H9 (cell line): Measurements from ENCODE around the gene POU3F2. TPM values are rescaled to one million over a fixed set of nuclear protein-coding genes. Genes with fewer than 3 reads are reported as not detected.

Experiments used
- DNase-seq: peaks from one replicate; pipeline ENCODE4 v3.0.0-alpha.2; 2017
- H2AFZ ChIP-seq: one replicate; pipeline ENCODE4 v1.6.1; 2013; ENCODE audit warnings: mild to moderate bottlenecking, low read length, control low read depth, moderate library complexity
- H2AK5ac ChIP-seq: 2 replicates; pipeline ENCODE4 v1.6.1; 2013; ENCODE audit warnings: low read length, control low read depth, mixed read lengths; ENCODE audit not compliant: insufficient read length
- H2BK120ac ChIP-seq: one replicate; pipeline ENCODE4 v1.6.1; 2013; ENCODE audit warnings: low read depth, mild to moderate bottlenecking, low read length, control low read depth, inconsistent platforms; ENCODE audit not compliant: poor library complexity, severe bottlenecking
- H2BK12ac ChIP-seq: 2 replicates; pipeline ENCODE4 v1.6.1; 2013; ENCODE audit warnings: low read length, control low read depth, mixed read lengths, low read depth; ENCODE audit not compliant: insufficient read length
- H2BK15ac ChIP-seq: 2 replicates; pipeline ENCODE4 v1.6.1; 2013; ENCODE audit warnings: low read depth, low read length, control low read depth
- H2BK20ac ChIP-seq: one replicate; pipeline ENCODE4 v1.6.1; 2013; ENCODE audit warnings: low read depth, mild to moderate bottlenecking, low read length, control low read depth, inconsistent platforms; ENCODE audit not compliant: poor library complexity, severe bottlenecking
- H2BK5ac ChIP-seq: 2 replicates; pipeline ENCODE4 v1.6.1; 2013; ENCODE audit warnings: low read length, control low read depth, mixed read lengths; ENCODE audit not compliant: insufficient read length
- H3K14ac ChIP-seq: 2 replicates; pipeline ENCODE4 v1.6.1; 2013; ENCODE audit warnings: low read length, control low read depth; ENCODE audit not compliant: insufficient read depth
- H3K18ac ChIP-seq: 2 replicates; pipeline ENCODE4 v1.6.1; 2013; ENCODE audit warnings: low read depth, mild to moderate bottlenecking, mixed read lengths, low read length, control low read depth; ENCODE audit not compliant: insufficient read length
- H3K23ac ChIP-seq: 2 replicates; pipeline ENCODE4 v1.6.1; 2013; ENCODE audit warnings: low read length, control low read depth, mixed read lengths, low read depth; ENCODE audit not compliant: insufficient read length
- H3K23me2 ChIP-seq: 2 replicates; pipeline ENCODE4 v1.6.1; 2013; ENCODE audit warnings: low read depth, mild to moderate bottlenecking, mixed read lengths, low read length, control low read depth; ENCODE audit not compliant: insufficient read length, poor library complexity, severe bottlenecking
- H3K27ac ChIP-seq: 2 replicates; pipeline ENCODE4 v1.5.1; 2013; ENCODE audit warnings: low read length, control low read depth, mixed read lengths, low read depth; ENCODE audit not compliant: insufficient read length
- H3K27me3 ChIP-seq: 2 replicates; pipeline ENCODE4 v1.6.1; 2013; ENCODE audit warnings: low read length, control low read depth, inconsistent platforms; ENCODE audit not compliant: insufficient read depth
- H3K4ac ChIP-seq: 2 replicates; pipeline ENCODE4 v1.6.1; 2013; ENCODE audit warnings: low read depth, mild to moderate bottlenecking, control low read depth, inconsistent platforms, low read length, moderate library complexity
- H3K4me1 ChIP-seq: 2 replicates; pipeline ENCODE4 v1.6.1; 2013; ENCODE audit warnings: low read length, control low read depth, inconsistent platforms; ENCODE audit not compliant: insufficient read depth
- H3K4me2 ChIP-seq: 2 replicates; pipeline ENCODE4 v1.6.1; 2013; ENCODE audit warnings: low read length, control low read depth, mixed read lengths; ENCODE audit not compliant: insufficient read length, insufficient read depth
- H3K56ac ChIP-seq: 2 replicates; pipeline ENCODE4 v1.6.1; 2013; ENCODE audit warnings: low read depth, mild to moderate bottlenecking, mixed read lengths, low read length, control low read depth; ENCODE audit not compliant: insufficient read length
- H3K79me1 ChIP-seq: 2 replicates; pipeline ENCODE4 v1.6.1; 2013; ENCODE audit warnings: low read depth, mild to moderate bottlenecking, moderate library complexity, low read length, control low read depth, inconsistent platforms; ENCODE audit not compliant: insufficient read depth, poor library complexity, severe bottlenecking
- H3K79me2 ChIP-seq: 2 replicates; pipeline ENCODE4 v1.6.1; 2013; ENCODE audit warnings: low read length, control low read depth, inconsistent platforms; ENCODE audit not compliant: insufficient read depth
- H3K9ac ChIP-seq: 2 replicates; pipeline ENCODE4 v1.6.1; 2013; ENCODE audit warnings: low read length, control low read depth, mixed read lengths; ENCODE audit not compliant: insufficient read length; ENCODE audit errors: extremely low read depth
- H3K9me3 ChIP-seq: one replicate; pipeline ENCODE4 v1.6.1; 2013; ENCODE audit warnings: low read depth, low read length, inconsistent platforms; ENCODE audit not compliant: control insufficient read depth
- H3T11ph ChIP-seq: one replicate; pipeline ENCODE4 v1.6.1; 2013; ENCODE audit warnings: mild to moderate bottlenecking, low read length, control low read depth, inconsistent platforms
- H4K20me1 ChIP-seq: one replicate; pipeline ENCODE4 v1.6.1; 2013; ENCODE audit not compliant: control insufficient read depth, insufficient read length, insufficient read depth
- H4K5ac ChIP-seq: 2 replicates; pipeline ENCODE4 v1.6.1; 2013; ENCODE audit warnings: low read depth, mild to moderate bottlenecking, mixed read lengths, low read length, control low read depth; ENCODE audit not compliant: insufficient read length
- H4K8ac ChIP-seq: replicated peaks from 2 replicates; pipeline ENCODE4 v1.6.1; 2013; ENCODE audit warnings: low read length, control low read depth, mixed read lengths, low read depth; ENCODE audit not compliant: insufficient read length
- H4K91ac ChIP-seq: 2 replicates; pipeline ENCODE4 v1.6.1; 2013; ENCODE audit warnings: low read depth, mild to moderate bottlenecking, moderate library complexity, mixed read lengths, low read length, control low read depth; ENCODE audit not compliant: insufficient read length
- H3K27ac Mint-ChIP-seq, 3 experiments: 2 replicates in 2 of 3; 3 replicates in 1 of 3; pipeline ENCODE4 v1.8.0; 2020 to 2021; ENCODE audit warnings: mixed read lengths in 3 of 3, mild to moderate bottlenecking in 1 of 3, moderate library complexity in 1 of 3
- H3K27me3 Mint-ChIP-seq: 2 replicates; pipeline ENCODE4 v1.8.0; 2021; ENCODE audit warnings: low read depth, mild to moderate bottlenecking, moderate library complexity, mixed read lengths
- H3K36me3 Mint-ChIP-seq, 3 experiments: 2 replicates in 2 of 3; 3 replicates in 1 of 3; pipeline ENCODE4 v1.8.0; 2020 to 2021; ENCODE audit warnings: low read depth in 3 of 3, mixed read lengths in 3 of 3; ENCODE audit not compliant: insufficient read depth in 1 of 3
- H3K4me1 Mint-ChIP-seq, 2 experiments: 2 replicates each; pipeline ENCODE4 v1.8.0; 2020; ENCODE audit warnings: mixed read lengths in 2 of 2
- H3K4me3 Mint-ChIP-seq, 2 experiments: 2 replicates in 1 of 2; 3 replicates in 1 of 2; pipeline ENCODE4 v1.8.0; 2020 to 2021; ENCODE audit warnings: mild to moderate bottlenecking in 2 of 2, mixed read lengths in 2 of 2, moderate library complexity in 1 of 2
- H3K9me3 Mint-ChIP-seq, 2 experiments: 2 replicates in 1 of 2; 3 replicates in 1 of 2; pipeline ENCODE4 v1.8.0; 2020; ENCODE audit warnings: mild to moderate bottlenecking in 2 of 2, mixed read lengths in 2 of 2, moderate library complexity in 1 of 2
- WGBS: extraction: QIAGEN DNeasy Blood & Tissue Kit; methylation state at CpG from one replicate; pipeline ENCODE4 v1.1.7; 2013; ENCODE audit warnings: missing lambda C conversion rate, low lambda C conversion rate, mixed read lengths; ENCODE audit not compliant: insufficient read length; ENCODE audit errors: extremely low coverage; 5-methylcytosine and 5-hydroxymethylcytosine counted together
- total RNA-seq: library from RNA; stranded (reverse); gene quantifications from 2 replicates; pipeline ENCODE4 v1.2.1, GENCODE V29; 2021
- TF ChIP-seq, protein P1 (sequence below): fragments of 200-600 bp; sonication (generic); conservative IDR thresholded peaks from 3 replicates; pipeline ENCODE4 v1.8.0; 2021; ENCODE audit warnings: antibody characterized with exemption, mild to moderate bottlenecking

The POU3F2 gene
- total RNA-seq, 1 experiment from 2014 or later = 0.09 TPM

DNA sequence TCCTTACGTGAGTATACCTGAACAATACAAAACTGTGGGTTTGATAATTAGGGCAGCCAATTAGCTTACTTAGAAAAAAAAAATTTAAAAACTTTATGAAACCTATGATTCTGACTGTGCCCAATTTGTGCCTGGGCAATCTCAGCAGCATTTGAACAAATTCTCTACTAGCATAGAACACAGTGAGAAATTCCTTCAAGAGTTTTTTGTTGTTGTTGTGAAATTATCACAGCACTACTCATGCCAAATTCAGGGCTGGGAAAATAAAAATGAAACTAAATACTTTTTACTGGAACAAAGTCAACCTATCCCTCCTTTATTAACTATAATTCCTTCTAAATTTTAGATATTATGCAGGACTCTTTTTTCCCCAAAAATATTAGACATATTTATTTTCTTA is 42.9 kb downstream of the POU3F2 start:
- no peak overlapping the region for H3K14ac ChIP-seq
- no peak overlapping the region for H4K8ac ChIP-seq
- no peak overlapping the region for H2BK12ac ChIP-seq
- no peaks in the 10 kb centered on the region; a peak in 1 of 5 replicates for H3K9me3 Mint-ChIP-seq
- H3K23ac ChIP-seq = no peak overlapping the region
- no peaks in the 10 kb centered on the region for H4K20me1 ChIP-seq
- no CpG with 5 or more reads among the region's 1 CpG for WGBS
- no peak overlapping the region for H4K5ac ChIP-seq
- no peak overlapping the region for H2AFZ ChIP-seq
- no peak overlapping the region for H3K27ac Mint-ChIP-seq
- no peak overlapping the region for H3K18ac ChIP-seq
- H3K23me2 ChIP-seq = no peaks in the 10 kb centered on the region
- DNase-seq = no peak
- no peak overlapping the region for H3K4me2 ChIP-seq
- no peaks in the 10 kb centered on the region for H3K79me1 ChIP-seq
- H3K4me3 Mint-ChIP-seq = no peak overlapping the region
- H3K27me3 ChIP-seq = no peaks in the 10 kb centered on the region
- no peak overlapping the region for H3K27ac ChIP-seq
- no peak overlapping the region for H3K56ac ChIP-seq
- TF ChIP-seq, protein P1, sequence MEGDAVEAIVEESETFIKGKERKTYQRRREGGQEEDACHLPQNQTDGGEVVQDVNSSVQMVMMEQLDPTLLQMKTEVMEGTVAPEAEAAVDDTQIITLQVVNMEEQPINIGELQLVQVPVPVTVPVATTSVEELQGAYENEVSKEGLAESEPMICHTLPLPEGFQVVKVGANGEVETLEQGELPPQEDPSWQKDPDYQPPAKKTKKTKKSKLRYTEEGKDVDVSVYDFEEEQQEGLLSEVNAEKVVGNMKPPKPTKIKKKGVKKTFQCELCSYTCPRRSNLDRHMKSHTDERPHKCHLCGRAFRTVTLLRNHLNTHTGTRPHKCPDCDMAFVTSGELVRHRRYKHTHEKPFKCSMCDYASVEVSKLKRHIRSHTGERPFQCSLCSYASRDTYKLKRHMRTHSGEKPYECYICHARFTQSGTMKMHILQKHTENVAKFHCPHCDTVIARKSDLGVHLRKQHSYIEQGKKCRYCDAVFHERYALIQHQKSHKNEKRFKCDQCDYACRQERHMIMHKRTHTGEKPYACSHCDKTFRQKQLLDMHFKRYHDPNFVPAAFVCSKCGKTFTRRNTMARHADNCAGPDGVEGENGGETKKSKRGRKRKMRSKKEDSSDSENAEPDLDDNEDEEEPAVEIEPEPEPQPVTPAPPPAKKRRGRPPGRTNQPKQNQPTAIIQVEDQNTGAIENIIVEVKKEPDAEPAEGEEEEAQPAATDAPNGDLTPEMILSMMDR = no peak
- no peak overlapping the region for H4K91ac ChIP-seq
- H2BK120ac ChIP-seq = no peak overlapping the region
- no peaks in the 10 kb centered on the region for H3K27me3 Mint-ChIP-seq
- H3K36me3 Mint-ChIP-seq = no peaks in the 10 kb centered on the region
- no peak overlapping the region for H3T11ph ChIP-seq
- no peaks in the 10 kb centered on the region for H3K9me3 ChIP-seq
- no peaks in the 10 kb centered on the region for H3K79me2 ChIP-seq
- no peak overlapping the region for H2BK15ac ChIP-seq
- H3K4me1 ChIP-seq = no peaks in the 10 kb centered on the region
- H3K9ac ChIP-seq = no peak overlapping the region
- no peak overlapping the region for H2AK5ac ChIP-seq
- H3K4me1 Mint-ChIP-seq = no peaks in the 10 kb centered on the region
- H3K4ac ChIP-seq = no peak overlapping the region
- no peak overlapping the region for H2BK20ac ChIP-seq
- H2BK5ac ChIP-seq = no peak overlapping the region
